Adrenal gland (tissue), 12 donors: ENCODE measurements around the gene MICU1. TPM values are rescaled to one million over a fixed set of nuclear protein-coding genes. Genes with fewer than 3 reads are reported as not detected.

Experiments
- DNase-seq, 7 donors: peaks; one replicate each; pipeline ENCODE4 v3.0.0-alpha.2; 2019 to 2020
- H3K27ac ChIP-seq, 5 donors: fragments of 200-600 bp; sonication (generic) in 4 of 5; 1 replicate in 3 of 5; 2 replicates in 2 of 5; pipeline versions ENCODE4 v1.5.1 to v1.8.0; 2016 to 2020; ENCODE audit warnings: mild to moderate bottlenecking in 1 of 5
- H3K27me3 ChIP-seq: fragments of 200-600 bp; 2 replicates; pipeline ENCODE4 v1.8.0; 2021
- H3K36me3 ChIP-seq, 2 donors: fragments of 200-600 bp; replicated peaks in 1 of 2; 1 replicate in 1 of 2; 2 replicates in 1 of 2; pipeline versions ENCODE4 v1.5.1 to v1.8.0; 2018 to 2022
- H3K4me1 ChIP-seq, 2 donors: fragments of 200-600 bp; replicated peaks in 1 of 2; 1 replicate in 1 of 2; 2 replicates in 1 of 2; pipeline versions ENCODE4 v1.5.1 to v1.8.0; 2018 to 2021
- H3K4me3 ChIP-seq, 4 donors: fragments of 200-600 bp; sonication (generic) in 3 of 4; one replicate each; pipeline ENCODE4 v1.5.1; 2016 to 2018
- H3K9me3 ChIP-seq, 3 donors: fragments of 200-600 bp; sonication (generic) in 1 of 3; replicated peaks in 1 of 3; 1 replicate in 2 of 3; 2 replicates in 1 of 3; pipeline versions ENCODE4 v1.5.1 to v1.8.0; 2016 to 2021
- POLR2A ChIP-seq, 2 donors: fragments of 450-650 bp; IDR thresholded peaks; one replicate each; pipeline ENCODE4 v1.6.1; 2017; ENCODE audit warnings: antibody characterized with exemption in 2 of 2, mild to moderate bottlenecking in 2 of 2, moderate library complexity in 1 of 2
- WGBS, 4 donors: extraction: QIAGEN DNeasy Blood & Tissue Kit in 2 of 4; methylation state at CpG; one replicate each; pipeline versions ENCODE4 v1.1.5 to v1.1.7; 2013 to 2017; 5-methylcytosine and 5-hydroxymethylcytosine counted together
- intact Hi-C, 2 donors: fragments of 100-400 bp; cut with DNase I; formaldehyde crosslinking; loops; one replicate each; pipeline versions ENCODE4 v1.14.1 to v1.15.0; 2022 to 2023
- polyA plus RNA-seq, 3 donors: library from polyadenylated mRNA; stranded (reverse); fragments of 200-250 nt in 2 of 3; fragments of 350-450 nt in 1 of 3; fragmentation: Illumina TruSeq in 1 of 3; extraction: RNeasy Lipid Tissue Mini Kit (QIAGEN cat#74804) in 1 of 3; gene quantifications; one replicate each; pipeline ENCODE4 v1.2.3, GENCODE V29; 2013 to 2014
- total RNA-seq, 9 donors: library from RNA; depleted of rRNA in 4 of 9; stranded (reverse); fragments of >200 nt in 4 of 9; fragments of 120-200 nt in 1 of 9; fragmentation: NEBNext Ultra II Directional in 1 of 9; extraction: Animal tissue kit (Norgen Biotek cat#: 25700) in 1 of 9; gene quantifications; one replicate each; pipeline versions ENCODE4 v1.1.0 to v1.2.4, GENCODE V29; 2013 to 2023
- TF ChIP-seq, protein P1 (sequence below), 6 experiments: fragments of 450-650 bp in 4 of 6; fragments of 200-600 bp in 2 of 6; sonication (generic) in 1 of 6; IDR thresholded peaks; 1 replicate in 5 of 6; 2 replicates in 1 of 6; pipeline versions ENCODE4 v1.5.1 to v1.8.0; 2016 to 2021; ENCODE audit warnings: antibody characterized with exemption in 6 of 6, mild to moderate bottlenecking in 2 of 6, moderate library complexity in 1 of 6
- donor health status: healthy with polysubstance abuse.
- donor health status: Bipolar disorder and iron deficiency.
- donor health status: DM: yes; HTN: yes; CAD: no.
- donor health status: DM: no; HTN: no; CAD: no.
- donor health status: DM: no; HTN: no; CAD: no.
- donor health status: DM: yes; HTN: yes; CAD: no.

Gene MICU1
- total and polyA plus RNA-seq, 12 donors: 56.5 to 122 (median 90.2) TPM

DNA sequence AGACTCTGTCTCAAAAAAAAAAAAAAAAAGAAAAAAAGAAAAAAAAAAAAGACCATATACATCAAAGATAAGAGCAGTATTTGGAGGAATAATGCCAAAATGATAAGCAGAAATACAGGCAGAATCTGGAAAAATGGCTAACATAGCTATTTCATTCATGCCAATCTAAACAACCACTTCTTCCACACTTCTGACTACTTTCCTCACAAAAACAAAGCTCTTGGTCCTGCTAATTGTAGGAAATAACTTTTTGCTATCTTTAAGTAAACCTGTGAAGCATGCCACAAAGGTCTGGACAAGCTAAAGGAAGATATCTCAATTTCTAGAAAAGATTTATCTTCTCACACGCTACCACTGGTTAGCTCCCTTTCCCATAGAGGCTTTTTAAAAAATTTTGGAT lies 30.4 kb downstream of the MICU1 start:
- TF ChIP-seq POLR2A (IDR thresholded peaks at IDR 0.05): no peak
- TF ChIP-seq, protein P1, sequence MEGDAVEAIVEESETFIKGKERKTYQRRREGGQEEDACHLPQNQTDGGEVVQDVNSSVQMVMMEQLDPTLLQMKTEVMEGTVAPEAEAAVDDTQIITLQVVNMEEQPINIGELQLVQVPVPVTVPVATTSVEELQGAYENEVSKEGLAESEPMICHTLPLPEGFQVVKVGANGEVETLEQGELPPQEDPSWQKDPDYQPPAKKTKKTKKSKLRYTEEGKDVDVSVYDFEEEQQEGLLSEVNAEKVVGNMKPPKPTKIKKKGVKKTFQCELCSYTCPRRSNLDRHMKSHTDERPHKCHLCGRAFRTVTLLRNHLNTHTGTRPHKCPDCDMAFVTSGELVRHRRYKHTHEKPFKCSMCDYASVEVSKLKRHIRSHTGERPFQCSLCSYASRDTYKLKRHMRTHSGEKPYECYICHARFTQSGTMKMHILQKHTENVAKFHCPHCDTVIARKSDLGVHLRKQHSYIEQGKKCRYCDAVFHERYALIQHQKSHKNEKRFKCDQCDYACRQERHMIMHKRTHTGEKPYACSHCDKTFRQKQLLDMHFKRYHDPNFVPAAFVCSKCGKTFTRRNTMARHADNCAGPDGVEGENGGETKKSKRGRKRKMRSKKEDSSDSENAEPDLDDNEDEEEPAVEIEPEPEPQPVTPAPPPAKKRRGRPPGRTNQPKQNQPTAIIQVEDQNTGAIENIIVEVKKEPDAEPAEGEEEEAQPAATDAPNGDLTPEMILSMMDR (IDR thresholded peaks at IDR 0.05): no peak
- Histone ChIP-seq H3K27ac (no peak overlapping the region), H3K27me3 (no peaks in the 10 kb centered on the region), H3K9me3 (no peaks in the 10 kb centered on the region), H3K4me1 (no peaks in the 10 kb centered on the region), H3K4me3 (no peak overlapping the region), H3K36me3 (no peaks in the 10 kb centered on the region)
- DNase-seq: no peak
- intact Hi-C loops: no loop called here
- 86 to 96% (median 89%) methylated on average over 1 of the region's 1 CpG for WGBS, 4 donors

DNA sequence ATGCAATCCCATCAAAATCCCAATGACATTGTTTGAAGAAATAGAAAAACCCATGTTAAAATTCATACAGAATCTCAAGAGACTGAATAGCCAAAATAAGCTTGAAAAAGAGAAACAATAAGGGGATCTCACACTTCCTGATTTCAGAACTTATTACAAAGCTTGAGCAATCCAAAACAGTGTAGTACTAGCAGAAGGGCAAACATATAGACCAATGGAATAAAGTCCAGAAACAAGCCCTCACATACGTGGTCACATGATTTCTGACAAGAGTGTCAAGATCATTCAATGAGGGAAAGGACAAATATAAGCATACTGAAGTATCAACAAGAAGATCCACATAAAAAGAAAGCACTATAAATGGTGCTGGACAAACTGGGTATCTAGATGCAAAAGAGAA lies 31.9 kb downstream of the MICU1 start:
- Histone ChIP-seq H3K9me3 (no peaks in the 10 kb centered on the region), H3K4me3 (no peak overlapping the region), H3K27me3 (no peaks in the 10 kb centered on the region), H3K36me3 (no peaks in the 10 kb centered on the region), H3K4me1 (no peaks in the 10 kb centered on the region), H3K27ac (no peak overlapping the region)
- no peak for DNase-seq
- WGBS, 4 donors: 66 to 74% (median 73%) methylated on average over 1 of the region's 1 CpG
- intact Hi-C loops: no loop called here
- TF ChIP-seq, protein P1 (IDR thresholded peaks at IDR 0.05): no peak
- TF ChIP-seq POLR2A (IDR thresholded peaks at IDR 0.05): no peak

DNA sequence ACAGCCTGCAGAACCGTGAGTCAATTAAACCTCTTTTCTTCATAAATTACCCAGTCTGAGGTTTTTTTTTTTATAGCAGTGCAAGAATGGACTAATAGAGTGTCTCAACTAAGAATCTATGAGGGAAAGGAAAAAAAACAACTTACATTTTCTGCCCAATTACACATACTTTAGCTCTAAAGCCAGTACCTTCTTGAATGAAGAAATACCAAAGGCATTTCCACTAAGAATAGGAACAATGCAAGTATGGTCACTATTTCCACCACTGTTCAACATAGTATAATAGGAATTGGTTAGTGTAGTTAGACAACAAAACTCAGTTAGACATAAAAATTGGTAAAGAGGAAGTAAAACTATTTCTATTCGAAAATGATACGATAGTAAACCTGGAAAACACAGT lies 37.6 kb downstream of the MICU1 start:
- intact Hi-C loops: no loop called here
- 82 to 91% (median 87%) methylated on average over 3 of the region's 3 CpGs for WGBS, 4 donors
- DNase-seq: no peak
- H3K36me3 ChIP-seq: no peaks in the 10 kb centered on the region
- H3K27me3 ChIP-seq: no peaks in the 10 kb centered on the region
- no peaks in the 10 kb centered on the region for H3K9me3 ChIP-seq
- no peaks in the 10 kb centered on the region for H3K4me1 ChIP-seq
- no peak for TF ChIP-seq POLR2A (IDR thresholded peaks at IDR 0.05)
- TF ChIP-seq, protein P1 (IDR thresholded peaks at IDR 0.05): no peak
- no peak overlapping the region for H3K27ac ChIP-seq
- no peak overlapping the region for H3K4me3 ChIP-seq

DNA sequence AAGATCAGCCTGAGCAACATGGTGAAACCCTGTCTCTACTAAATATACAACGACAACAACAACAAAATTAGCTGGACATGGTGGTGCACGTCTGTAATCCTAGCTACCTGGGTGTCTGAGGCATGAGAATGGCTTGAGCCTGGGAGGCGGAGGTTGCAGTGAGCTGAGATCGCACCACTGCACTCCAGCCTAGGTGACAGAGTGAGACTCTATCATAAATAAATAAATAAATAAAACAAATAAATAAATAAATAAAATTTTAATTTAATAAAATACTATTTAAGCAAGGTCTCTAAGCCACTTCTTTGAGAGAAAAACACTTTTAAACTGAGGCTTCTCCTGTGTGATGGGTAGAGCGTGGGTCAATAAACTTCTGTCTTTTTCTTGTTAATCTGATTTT lies 38.3 kb downstream of the MICU1 start:
- 97 to 98% (median 98%) methylated on average over 5 of the region's 5 CpGs for WGBS, 4 donors
- no peaks in the 10 kb centered on the region for H3K36me3 ChIP-seq
- H3K27me3 ChIP-seq: no peaks in the 10 kb centered on the region
- intact Hi-C loops: no loop called here
- no peak overlapping the region for H3K4me3 ChIP-seq
- H3K4me1 ChIP-seq: no peaks in the 10 kb centered on the region
- H3K9me3 ChIP-seq: no peaks in the 10 kb centered on the region
- no peak overlapping the region for H3K27ac ChIP-seq
- TF ChIP-seq POLR2A (IDR thresholded peaks at IDR 0.05): no peak
- TF ChIP-seq, protein P1 (IDR thresholded peaks at IDR 0.05): no peak
- no peak for DNase-seq
